Breast epithelium (tissue), 3 donors: ENCODE measurements around the gene RADIL.

ENCODE experiments used
- CTCF ChIP-seq, 3 donors: fragments of 450-650 bp; IDR thresholded peaks; one replicate each; pipeline ENCODE4 v1.5.1; 2016 to 2017; ENCODE audit warnings: antibody characterized with exemption in 3 of 3, mild to moderate bottlenecking in 3 of 3, moderate library complexity in 3 of 3
- POLR2A ChIP-seq: fragments of 450-650 bp; IDR thresholded peaks from one replicate; pipeline ENCODE4 v1.6.1; 2016; ENCODE audit warnings: antibody characterized with exemption, mild to moderate bottlenecking, moderate library complexity

DNA sequence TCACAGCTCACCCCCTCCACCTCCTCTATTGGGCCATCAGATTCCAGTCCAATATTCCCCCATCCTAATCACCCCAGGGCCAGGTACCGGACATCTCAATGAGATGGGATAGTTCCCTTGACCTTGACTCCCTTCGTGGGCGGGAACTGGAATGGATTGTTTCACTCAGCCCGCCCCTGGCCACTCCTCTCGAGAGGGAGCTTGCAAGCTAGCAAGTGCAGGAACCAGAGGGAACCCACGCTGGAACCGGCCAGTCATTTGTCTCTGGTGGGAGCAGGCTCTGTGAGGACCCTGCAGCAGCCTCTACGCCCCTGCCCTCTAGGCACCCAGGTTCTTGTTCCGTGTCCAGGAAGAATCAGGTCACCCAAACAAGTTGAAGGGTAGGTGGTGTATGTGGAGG lies 11.0 kb upstream of the RADIL start:
- TF ChIP-seq CTCF (IDR thresholded peaks at IDR 0.05) (no peak), POLR2A (no peak)
